EH (cell line): ENCODE results near the gene TMEM87B.
A peak's percentile ranks its signal among the peaks of the same experiment; 100 is the strongest.

Source experiments
- DNase-seq: peaks from one replicate; pipeline ENCODE4 v3.0.0-alpha.2; 2015; ENCODE audit warnings: low read depth

Gene TMEM87B

GRCh38 chr2:112054847-112055729, at the start of gene TMEM87B:
TSS of gene TMEM87B (plus strand) at chr2:112055269. CDS start at chr2:112055592, 323 bp downstream.
- peak; percentile 98 for DNase-seq

- DNase-seq, result no peak
Observed at GRCh38 chr2:112005406-112006075, 49.5 kb upstream of the TMEM87B start.

- peak; percentile 32 for DNase-seq
Observed at GRCh38 chr2:112006076-112006410, 49.0 kb upstream of the TMEM87B start.

- no peak for DNase-seq
Observed at GRCh38 chr2:112007493-112007892, 47.6 kb upstream of the TMEM87B start.

DNA sequence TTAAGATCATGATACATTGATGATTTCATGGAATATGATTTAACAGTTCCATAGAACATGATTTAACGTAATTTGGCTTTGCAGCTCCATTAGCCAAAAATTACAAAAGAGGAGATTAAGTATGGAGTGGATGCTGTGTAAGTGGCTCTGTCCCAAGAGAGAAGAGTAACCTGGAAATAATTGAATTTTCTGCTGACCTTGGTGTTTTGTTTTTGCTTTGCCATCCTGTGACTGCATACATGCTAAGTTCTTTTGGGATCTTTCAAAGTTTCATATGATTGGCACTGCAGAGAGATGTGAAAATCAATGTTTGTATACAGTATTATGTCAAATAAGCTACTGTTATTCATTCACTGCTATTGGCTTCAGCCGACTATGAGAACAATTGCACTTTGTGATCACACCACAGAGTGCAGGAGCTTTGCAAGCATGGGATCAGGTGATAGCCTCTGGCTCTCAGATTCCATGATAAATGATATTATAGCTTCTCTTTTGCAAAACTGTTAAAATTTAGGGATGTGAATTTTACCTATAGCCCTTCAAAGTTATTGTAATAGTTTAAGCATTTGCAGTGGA, 46.1 kb upstream of the TMEM87B start:
- no peak for DNase-seq

DNA sequence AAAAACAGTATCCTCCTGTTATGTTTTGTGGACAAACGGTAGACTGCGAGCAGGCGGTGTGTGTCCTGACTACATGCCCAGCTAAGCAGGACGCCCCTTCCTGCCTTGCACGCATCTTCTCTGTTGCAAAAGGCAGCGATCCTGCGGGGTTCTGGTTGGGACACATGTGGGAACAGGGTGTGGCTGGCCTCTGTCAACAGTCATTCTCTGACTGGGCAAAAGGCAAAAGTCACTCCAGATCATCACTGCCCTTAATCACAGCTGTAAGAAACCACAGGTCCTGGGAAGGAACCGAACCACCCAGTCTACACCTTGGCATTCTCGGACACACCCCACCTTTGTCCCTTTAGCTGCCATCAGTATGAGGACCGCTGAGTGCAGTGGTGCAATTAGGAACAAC, 44.3 kb upstream of the TMEM87B start:
- no peak for DNase-seq

DNA sequence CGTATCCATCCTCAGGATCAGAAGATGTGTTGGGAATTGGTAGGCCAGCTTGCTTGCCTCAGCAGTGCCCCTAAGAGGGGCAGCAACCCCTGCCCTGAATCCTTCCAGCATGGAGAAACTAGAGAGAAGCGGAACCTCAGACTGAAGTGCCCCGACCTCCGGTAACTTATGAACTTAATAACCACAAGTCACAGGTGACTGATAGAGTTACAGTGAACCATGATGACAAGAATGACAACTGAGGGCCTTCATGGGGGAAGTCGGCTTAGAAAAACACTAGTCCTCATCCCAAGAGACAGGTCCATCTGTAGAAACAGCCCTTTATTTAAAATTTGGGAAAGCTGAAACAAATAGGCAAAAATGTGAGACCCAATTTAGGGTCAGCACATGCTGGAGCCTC, 42.5 kb upstream of the TMEM87B start:
- DNase-seq, result no peak

- no peak for DNase-seq
Observed at GRCh38 chr2:112018846-112019245, 36.2 kb upstream of the TMEM87B start.

DNA sequence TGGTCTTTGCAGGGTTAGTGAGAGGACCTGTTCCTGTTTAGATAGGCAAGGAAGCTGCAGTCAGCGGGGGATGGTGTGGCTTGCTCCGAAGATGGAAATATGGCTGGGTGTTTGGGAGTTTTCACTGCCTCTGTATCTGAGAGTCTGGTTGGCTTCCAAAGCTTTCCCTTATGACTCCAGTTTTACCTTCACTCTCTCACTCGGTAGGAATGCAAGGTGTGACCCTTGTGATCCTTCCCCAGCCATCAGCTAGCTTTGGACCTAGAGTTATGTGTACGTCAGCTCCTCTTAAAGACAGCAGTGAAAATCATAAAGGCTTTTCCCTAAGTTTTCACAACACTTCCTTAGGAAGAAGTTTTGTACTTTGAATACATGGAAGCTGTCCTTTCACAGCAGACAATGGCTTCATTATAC, 35.5 kb upstream of the TMEM87B start:
- DNase-seq, result no peak

DNA sequence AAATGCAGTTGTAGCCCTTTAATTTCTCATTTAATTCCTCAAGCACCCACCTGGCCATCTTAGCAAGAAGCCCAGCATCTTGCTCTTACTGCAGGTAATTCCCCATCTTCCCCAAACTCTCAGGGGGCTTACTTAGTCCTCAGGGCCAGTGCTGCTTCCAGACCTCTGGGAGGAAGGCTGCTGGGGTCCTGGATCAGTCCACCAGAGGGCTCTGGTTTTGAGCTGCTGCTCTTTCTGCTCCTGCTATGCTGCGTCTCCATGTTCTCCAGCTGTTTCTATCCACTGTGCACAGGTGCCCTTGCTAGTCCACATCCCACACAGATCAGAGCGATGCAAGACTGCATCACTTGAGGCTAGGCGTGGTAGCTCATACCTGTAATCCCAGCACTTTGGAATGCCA, 34.5 kb upstream of the TMEM87B start:
- DNase-seq, result no peak

- DNase-seq, result no peak
Observed at GRCh38 chr2:112021290-112021689, 33.8 kb upstream of the TMEM87B start.

DNA sequence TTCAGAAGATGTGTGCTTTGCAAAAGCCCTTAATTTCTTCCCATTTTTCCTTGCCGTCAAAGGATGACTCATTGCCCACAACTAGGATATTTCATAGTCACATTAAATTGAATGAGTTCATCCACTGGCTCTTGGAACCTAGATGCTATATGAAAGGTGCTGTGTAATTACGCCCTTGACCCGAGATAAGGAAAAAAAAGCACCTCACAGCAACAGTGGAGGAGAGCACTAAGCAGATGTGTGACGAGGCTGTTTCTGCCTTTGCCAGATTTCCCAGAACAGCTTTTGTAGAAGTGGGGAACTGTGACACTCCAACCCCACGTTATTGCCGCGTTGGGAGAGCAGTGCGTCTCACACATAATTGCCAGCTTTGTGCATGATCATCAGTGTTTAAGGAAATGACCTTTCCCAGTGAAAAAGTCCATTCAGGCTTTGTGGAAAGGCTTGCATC, 33.3 kb upstream of the TMEM87B start:
- DNase-seq, result peak; percentile 44

DNA sequence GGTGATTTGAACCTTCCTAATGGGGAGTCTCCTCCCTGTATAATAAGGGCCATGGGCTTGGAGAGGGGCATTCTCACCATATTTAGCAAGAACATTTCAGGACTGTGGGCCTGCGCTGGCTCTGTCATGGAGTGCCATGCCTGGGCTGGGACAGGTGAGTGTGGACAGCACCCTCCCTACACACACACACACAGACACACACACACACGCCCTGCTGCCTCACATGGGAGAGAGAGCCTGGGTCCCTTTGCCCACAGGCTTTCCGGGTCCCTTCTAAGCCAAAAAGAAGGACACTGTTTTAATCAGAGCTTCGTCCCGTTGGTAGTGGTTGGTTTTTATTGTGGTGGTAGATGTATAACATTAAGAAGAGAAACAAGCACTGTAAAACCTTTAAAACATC, 31.4 kb upstream of the TMEM87B start:
- no peak for DNase-seq

GRCh38 chr2:112024231-112024630, 30.8 kb upstream of the TMEM87B start:
- no peak for DNase-seq

GRCh38 chr2:112024896-112025491, 30.1 kb upstream of the TMEM87B start:
- DNase-seq, result no peak

- DNase-seq, result no peak
Observed at GRCh38 chr2:112026509-112026908, 28.6 kb upstream of the TMEM87B start.

DNA sequence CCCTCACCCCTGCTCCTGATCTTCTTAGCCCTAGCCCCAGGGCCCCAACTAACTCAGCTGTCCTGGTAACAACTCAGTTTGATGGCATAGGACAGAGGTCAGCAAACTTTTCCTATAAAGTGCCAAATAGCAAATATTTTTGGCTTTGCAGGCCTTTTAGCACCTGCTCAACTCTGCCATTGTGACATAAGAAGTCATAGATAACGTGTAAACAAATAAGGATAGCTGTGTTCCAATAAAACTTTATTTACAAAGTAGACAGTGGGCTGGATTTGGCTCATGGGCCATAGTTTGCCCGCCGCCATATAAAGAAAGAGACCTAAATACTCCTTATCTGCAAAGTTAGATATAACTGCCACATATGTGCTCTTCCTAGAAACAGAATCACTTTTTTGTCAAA, 27.3 kb upstream of the TMEM87B start:
- no peak for DNase-seq

- DNase-seq, result no peak
Observed at GRCh38 chr2:112029164-112029563, 25.9 kb upstream of the TMEM87B start.

DNA sequence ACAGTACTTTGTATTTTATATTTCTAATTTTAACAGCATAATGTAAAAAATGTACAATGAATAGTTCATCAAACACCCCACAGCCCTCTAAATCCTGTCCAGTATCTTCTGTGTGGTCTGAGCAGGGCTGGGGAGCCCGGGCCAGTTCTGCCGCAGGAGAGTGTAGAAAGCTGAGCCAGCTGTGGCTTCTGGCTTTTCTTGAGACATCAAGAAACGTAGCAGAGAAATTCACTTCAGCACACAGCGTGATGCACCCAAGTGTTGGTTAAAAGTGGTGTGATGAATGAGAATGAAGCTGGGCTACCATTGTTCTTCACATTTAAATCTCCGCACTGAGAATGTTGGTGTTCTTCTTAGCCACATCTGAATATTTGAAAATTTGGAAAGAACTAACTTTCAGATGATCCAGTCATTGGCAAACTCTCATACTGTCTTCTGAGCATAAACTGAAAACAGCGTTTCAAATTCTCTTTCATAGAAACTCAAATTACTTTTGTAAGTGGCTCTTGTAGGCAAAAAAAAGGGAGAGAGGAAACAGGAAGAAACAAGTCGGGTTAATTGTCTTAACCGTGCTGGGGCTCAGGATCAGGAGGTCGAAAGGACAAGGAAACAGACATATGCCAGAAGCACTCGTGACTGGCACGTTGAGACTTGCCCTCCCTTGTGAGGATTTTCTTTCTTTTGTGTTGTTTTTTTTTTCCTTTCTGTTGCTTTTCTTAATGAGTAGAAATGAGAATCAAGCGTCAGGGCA, 23.4 kb upstream of the TMEM87B start:
- peak; percentile 8 for DNase-seq

DNA sequence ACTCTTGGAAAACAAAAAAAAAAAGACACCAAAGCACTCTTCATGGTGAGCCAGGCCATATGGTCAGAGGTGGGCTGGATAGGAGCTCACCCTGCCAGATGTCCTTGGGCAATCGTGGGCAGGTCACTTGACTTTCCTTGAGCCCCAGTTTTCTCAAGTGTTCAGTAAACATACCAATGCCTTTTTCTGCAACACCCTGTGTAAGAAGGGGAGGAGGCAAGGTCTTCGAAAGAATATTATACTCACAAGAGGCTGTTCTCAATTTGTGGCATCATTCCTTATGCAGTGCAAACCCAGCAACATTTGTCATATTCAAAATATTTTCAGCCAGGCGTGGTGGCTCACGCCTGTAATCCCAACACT, 22.9 kb upstream of the TMEM87B start:
- peak; percentile 4 for DNase-seq

DNA sequence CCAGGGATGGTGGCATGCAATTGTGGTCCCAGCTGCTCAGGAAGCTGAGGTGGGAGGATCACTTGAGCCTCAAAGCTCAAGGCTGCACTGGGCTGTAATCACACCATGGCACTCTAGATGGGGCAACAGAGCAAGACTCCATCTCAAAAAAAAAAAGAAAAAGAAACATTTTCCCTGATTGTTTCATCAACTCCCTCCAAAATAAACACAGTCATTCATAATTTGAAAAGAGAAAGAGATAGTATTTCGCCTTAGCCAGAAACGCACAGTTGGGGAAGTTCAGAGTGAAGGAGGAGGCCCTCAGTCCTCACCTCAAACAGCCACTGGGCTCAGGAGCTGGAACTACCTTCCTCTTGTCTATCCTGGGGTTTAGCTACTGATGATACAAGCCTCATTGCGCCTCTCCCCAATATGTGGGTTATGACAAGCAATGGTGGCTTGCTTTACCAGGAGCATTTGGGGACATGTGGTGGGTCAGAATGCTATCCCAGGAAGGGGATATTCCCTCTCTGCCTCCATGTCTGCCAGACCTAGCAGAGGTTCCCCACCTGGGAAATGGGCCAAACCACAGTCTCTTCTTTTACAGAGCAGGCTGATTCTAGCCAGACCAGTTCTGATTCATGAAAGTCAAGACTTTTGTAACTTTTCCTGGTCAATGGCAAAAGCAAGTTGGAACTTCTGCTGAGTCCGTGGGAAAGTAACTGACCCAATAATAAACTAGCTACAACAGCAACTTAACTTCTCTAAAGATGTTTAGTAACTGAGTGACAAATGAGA, 22.2 kb upstream of the TMEM87B start:
- peak; percentile 72 for DNase-seq
